K562 (cell line): ENCODE measurements around the gene HNRNPA2B1.

Experiments
- ATF1 ChIP-seq, 2 experiments: fragments of 450-650 bp in 1 of 2; IDR thresholded peaks; 2 replicates each; pipeline ENCODE4 v1.6.1; 2016; ENCODE audit warnings: missing compliant biosample characterization in 1 of 2, missing genetic modification characterization in 1 of 2
- MXI1 ChIP-seq: IDR thresholded peaks from 2 replicates; pipeline ENCODE4 v1.6.1; 2011; ENCODE audit warnings: low read depth, mild to moderate bottlenecking, improper control_type of control experiment, low read length
- ZNF551 ChIP-seq: fragments of 250-450 bp; sonication (Bioruptor Pico); IDR thresholded peaks from 2 replicates; pipeline ENCODE4 v1.5.0; 2021; ENCODE audit warnings: mild to moderate bottlenecking, moderate library complexity

DNA sequence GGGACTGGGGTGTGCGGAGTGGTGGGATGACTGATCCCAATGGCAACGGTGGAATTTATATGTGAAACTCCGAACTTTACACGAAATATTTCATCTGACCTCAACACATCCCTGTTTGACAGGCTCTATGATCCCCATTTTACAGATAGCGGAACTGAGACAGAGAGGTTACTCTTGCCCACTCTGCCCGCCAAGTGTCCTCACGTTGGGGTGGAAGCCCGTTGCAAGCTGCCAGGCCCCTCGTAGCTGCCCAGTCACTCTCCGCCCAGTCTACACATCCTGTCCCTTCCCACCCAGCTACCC, 48.9 kb downstream of the HNRNPA2B1 start:
- no peak for TF ChIP-seq ATF1 (CRISPR knock-in tag; IDR thresholded peaks at IDR 0.05)
- TF ChIP-seq ATF1 (tag; IDR thresholded peaks at IDR 0.05), result no peak
- no peak for TF ChIP-seq ZNF551 (CRISPR knock-in tag)
- TF ChIP-seq MXI1, result no peak
